HepG2 (cell line): ENCODE results near the gene TTC23L. TPM values are rescaled to one million over a fixed set of nuclear protein-coding genes. Genes with fewer than 3 reads are reported as not detected.

Experiments
- DMTF1 ChIP-seq: sonication (generic); formaldehyde crosslinking; IDR thresholded peaks from 2 replicates; pipeline ENCODE4 v1.4.0; 2020; ENCODE audit warnings: mild to moderate bottlenecking, missing genetic modification reagents
- DZIP1 ChIP-seq: sonication (generic); formaldehyde crosslinking; IDR thresholded peaks from 2 replicates; pipeline ENCODE4 v1.5.0; 2020; ENCODE audit warnings: mild to moderate bottlenecking, missing genetic modification reagents
- FOXA3 ChIP-seq: IDR thresholded peaks from 2 replicates; pipeline ENCODE4 v1.6.1; 2016; ENCODE audit warnings: missing genetic modification reagents, missing compliant biosample characterization
- FOXM1 ChIP-seq: sonication (generic); formaldehyde crosslinking; IDR thresholded peaks from 2 replicates; pipeline ENCODE4 v1.5.0; 2020; ENCODE audit warnings: missing genetic modification reagents
- MED1 ChIP-seq: sonication (generic); formaldehyde crosslinking; IDR thresholded peaks from 2 replicates; pipeline ENCODE4 v1.4.0; 2020; ENCODE audit warnings: missing genetic modification reagents
- PATZ1 ChIP-seq: sonication (generic); formaldehyde crosslinking; IDR thresholded peaks from 2 replicates; pipeline ENCODE4 v1.4.0; 2020; ENCODE audit warnings: missing genetic modification reagents
- RAD21 ChIP-seq: fragments of 450-650 bp; formaldehyde crosslinking; IDR thresholded peaks from 2 replicates; pipeline ENCODE4 v1.5.0; 2020; ENCODE audit warnings: mild to moderate bottlenecking
- SKIL ChIP-seq: sonication (generic); formaldehyde crosslinking; IDR thresholded peaks from 2 replicates; pipeline ENCODE4 v1.8.0; 2022; ENCODE audit warnings: missing genetic modification reagents, mild to moderate bottlenecking, moderate library complexity, borderline replicate concordance
- TEAD2 ChIP-seq: sonication (generic); formaldehyde crosslinking; IDR thresholded peaks from 2 replicates; pipeline ENCODE4 v1.9.0; 2021; ENCODE audit warnings: missing genetic modification reagents
- U2AF1 ChIP-seq: fragments of 200-400 bp; formaldehyde crosslinking; optimal IDR thresholded peaks from 2 replicates; pipeline ENCODE3; 2017; ENCODE audit warnings: mild to moderate bottlenecking, low read depth, low read length
- U2AF2 ChIP-seq: fragments of 200-400 bp; formaldehyde crosslinking; IDR thresholded peaks from 2 replicates; pipeline ENCODE4 v1.6.1; 2017; ENCODE audit warnings: low read depth, mild to moderate bottlenecking, low read length
- ZFP36 ChIP-seq: fragments of 150-350 bp; IDR thresholded peaks from 2 replicates; pipeline ENCODE4 v1.6.1; 2018; ENCODE audit warnings: borderline replicate concordance, low read length, low read depth; ENCODE audit not compliant: partially characterized antibody
- ZHX1 ChIP-seq: sonication (generic); formaldehyde crosslinking; IDR thresholded peaks from 2 replicates; pipeline ENCODE4 v1.8.1; 2022; ENCODE audit warnings: low read depth, mild to moderate bottlenecking, missing genetic modification reagents
- ZMAT5 ChIP-seq: sonication (generic); formaldehyde crosslinking; IDR thresholded peaks from 2 replicates; pipeline ENCODE4 v1.5.0; 2020; ENCODE audit warnings: mild to moderate bottlenecking, low read depth, missing genetic modification reagents, borderline replicate concordance
- ZSCAN30 ChIP-seq: sonication (generic); formaldehyde crosslinking; IDR thresholded peaks from 2 replicates; pipeline ENCODE4 v1.5.0; 2020; ENCODE audit warnings: mild to moderate bottlenecking, missing genetic modification reagents
- polyA plus RNA-seq, 8 experiments: library from polyadenylated mRNA; depleted of rRNA in 3 of 8; stranded (reverse) in 7 of 8; unstranded in 1 of 8; fragments of >200 nt; fragmentation: Illumina TruSeq in 4 of 8; extraction: Trizol in 4 of 8; gene quantifications; 2 replicates each; pipeline versions ENCODE4 v1.2.1 to v1.2.3, GENCODE V29; 2011 to 2016; ENCODE audit warnings: low read depth in 4 of 8, missing spikeins in 1 of 8, mixed read lengths in 1 of 8; ENCODE audit not compliant: insufficient read depth in 1 of 8
- total RNA-seq, 5 experiments: library from RNA; depleted of rRNA; stranded (reverse); fragments of >200 nt; fragmentation: Illumina TruSeq; extraction: Trizol; gene quantifications; 2 replicates each; pipeline ENCODE4 v1.2.3, GENCODE V29; 2016; ENCODE audit warnings: low read depth in 1 of 5

The TTC23L gene
- total and polyA plus RNA-seq, 2 of the 13 experiments (the other 11 are each of a cell fraction or from before 2014, with no cell fraction given) = 0.37 to 1.4 TPM

GRCh38 chr5:34838785-34839714 lies at the start of gene TTC23L (continued):
- TF ChIP-seq DMTF1 = no peak
- peak; percentile 47 for TF ChIP-seq ZHX1 (CRISPR knock-in tag)
- TF ChIP-seq ZMAT5 (CRISPR knock-in tag) = no peak
- peak; percentile 18; the same call in 1 of the 2 replicates for TF ChIP-seq DZIP1
- no peak for TF ChIP-seq PATZ1 (CRISPR knock-in tag)
- TF ChIP-seq ZSCAN30 (CRISPR knock-in tag) = no peak
- TF ChIP-seq ZFP36 = no peak
- TF ChIP-seq SKIL (CRISPR knock-in tag) = peak; percentile 86
- TF ChIP-seq TEAD2 (CRISPR knock-in tag) = no peak
- peak; percentile 100 for TF ChIP-seq U2AF2
- no peak for TF ChIP-seq U2AF1
- peak; percentile 66; the same call in 1 of the 2 replicates for TF ChIP-seq RAD21 (CRISPR knock-in tag)
- TF ChIP-seq MED1 (CRISPR knock-in tag) = peak; percentile 86
- peak; percentile 60 for TF ChIP-seq FOXA3 (CRISPR knock-in tag)
- no peak for TF ChIP-seq FOXM1
